IMR-90 (cell line): Measurements from ENCODE around the gene TFE3. TPM values are rescaled to one million over a fixed set of nuclear protein-coding genes. Genes with fewer than 3 reads are reported as not detected.

Source experiments
- ATAC-seq: fragments of 200-7000 bp; cut with Tn5 transposase; 2 replicates; pipeline ENCODE4 v1.9.1; 2020; ENCODE audit warnings: low read depth, mild to moderate bottlenecking, moderate library complexity
- BruUV-seq: library from RNA; stranded (reverse); fragments of 400-500 nt; replicated peaks from 2 replicates; lab custom pipeline; 2021; lab: Mats Ljungman, UMichigan
- CTCF ChIA-PET: fragments of 300-600 bp; formaldehyde crosslinking; extraction: SDS; loops from one replicate; lab custom pipeline; 2021; ENCODE audit warnings: antibody characterized with exemption; lab: Yijun Ruan, JAX
- POLR2A ChIA-PET: fragments of 300-600 bp; sonication (Branson Sonifier 250); formaldehyde crosslinking; loops from one replicate; lab custom pipeline; 2022; ENCODE audit warnings: antibody characterized with exemption; ENCODE audit not compliant: unreplicated experiment; lab: Charles Lee
- DNase-seq: peaks from one replicate; pipeline ENCODE4 v3.0.0; 2013
- H2AFZ ChIP-seq: replicated peaks from 2 replicates; pipeline ENCODE3; 2013; ENCODE audit warnings: low read length, mild to moderate bottlenecking; ENCODE audit not compliant: poor library complexity
- H2AK5ac ChIP-seq: 2 replicates; pipeline ENCODE4 v1.6.1; 2013; ENCODE audit warnings: low read depth, low read length, inconsistent platforms
- H2AK9ac ChIP-seq: replicated peaks from 2 replicates; pipeline ENCODE3; 2013; ENCODE audit warnings: mild to moderate bottlenecking, low read depth, low read length, moderate library complexity; ENCODE audit not compliant: poor library complexity
- H2BK120ac ChIP-seq: 2 replicates; pipeline ENCODE4 v1.6.1; 2013; ENCODE audit warnings: low read depth, low read length, inconsistent platforms
- H2BK15ac ChIP-seq: 3 replicates; pipeline ENCODE4 v1.6.1; 2013; ENCODE audit warnings: low read depth, low read length, inconsistent platforms
- H2BK20ac ChIP-seq: 2 replicates; pipeline ENCODE4 v1.6.1; 2013; ENCODE audit warnings: low read depth, mild to moderate bottlenecking, inconsistent platforms, low read length, moderate library complexity
- H2BK5ac ChIP-seq: 2 replicates; pipeline ENCODE4 v1.6.1; 2013; ENCODE audit warnings: mild to moderate bottlenecking, low read depth, low read length, inconsistent platforms; ENCODE audit not compliant: poor library complexity, severe bottlenecking
- H3K14ac ChIP-seq: replicated peaks from 2 replicates; pipeline ENCODE4 v1.6.1; 2013; ENCODE audit warnings: low read depth, low read length, inconsistent platforms
- H3K18ac ChIP-seq: 2 replicates; pipeline ENCODE4 v1.6.1; 2013; ENCODE audit warnings: low read depth, low read length, control low read depth
- H3K23ac ChIP-seq: 2 replicates; pipeline ENCODE4 v1.6.1; 2013; ENCODE audit warnings: low read depth, low read length, inconsistent platforms
- H3K27ac ChIP-seq: 2 replicates; pipeline ENCODE4 v1.5.1; 2013; ENCODE audit warnings: mild to moderate bottlenecking, control low read depth, low read length; ENCODE audit not compliant: insufficient read depth
- H3K27me3 ChIP-seq: 2 replicates; pipeline ENCODE4 v1.6.1; 2013; ENCODE audit warnings: low read length; ENCODE audit not compliant: control insufficient read depth, insufficient read depth
- H3K36me3 ChIP-seq: 2 replicates; pipeline ENCODE4 v1.6.1; 2013; ENCODE audit warnings: low read length, mixed read lengths; ENCODE audit not compliant: control insufficient read depth, insufficient read depth
- H3K4ac ChIP-seq: 2 replicates; pipeline ENCODE4 v1.6.1; 2013; ENCODE audit warnings: low read depth, low read length, inconsistent platforms
- H3K4me1 ChIP-seq: 2 replicates; pipeline ENCODE4 v1.6.1; 2013; ENCODE audit warnings: low read length, mixed read lengths; ENCODE audit not compliant: control insufficient read depth, insufficient read depth
- H3K4me2 ChIP-seq: 2 replicates; pipeline ENCODE4 v1.6.1; 2013; ENCODE audit warnings: low read depth, mild to moderate bottlenecking, control low read depth, low read length, moderate library complexity
- H3K4me3 ChIP-seq: 2 replicates; pipeline ENCODE4 v1.5.1; 2013; ENCODE audit warnings: low read depth, mild to moderate bottlenecking, control low read depth, low read length, moderate library complexity; ENCODE audit not compliant: insufficient read depth
- H3K56ac ChIP-seq: 2 replicates; pipeline ENCODE4 v1.6.1; 2013; ENCODE audit warnings: low read length, inconsistent platforms; ENCODE audit not compliant: insufficient read depth; ENCODE audit errors: extremely low read depth
- H3K79me1 ChIP-seq, 2 experiments: 2 replicates each; pipeline ENCODE4 v1.6.1; 2013; ENCODE audit warnings: low read length in 2 of 2, inconsistent platforms in 1 of 2, low read depth in 1 of 2
- H3K9ac ChIP-seq: 2 replicates; pipeline ENCODE4 v1.6.1; 2013; ENCODE audit warnings: low read depth, low read length, control low read depth
- H3K9me1 ChIP-seq: 2 replicates; pipeline ENCODE4 v1.6.1; 2013; ENCODE audit warnings: low read length, inconsistent platforms; ENCODE audit not compliant: insufficient read depth
- H3K9me3 ChIP-seq: 2 replicates; pipeline ENCODE4 v1.6.1; 2013; ENCODE audit warnings: low read length; ENCODE audit not compliant: control insufficient read depth, insufficient read depth
- H4K20me1 ChIP-seq: 2 replicates; pipeline ENCODE4 v1.6.1; 2013; ENCODE audit warnings: low read length, inconsistent platforms; ENCODE audit not compliant: insufficient read depth
- H4K5ac ChIP-seq: 2 replicates; pipeline ENCODE4 v1.6.1; 2013; ENCODE audit warnings: mild to moderate bottlenecking, low read depth, low read length, control low read depth
- H4K8ac ChIP-seq, 2 experiments: 2 replicates each; pipeline ENCODE4 v1.6.1; 2013; ENCODE audit warnings: low read depth in 2 of 2, low read length in 2 of 2, control low read depth in 1 of 2, inconsistent platforms in 1 of 2
- H4K91ac ChIP-seq: 2 replicates; pipeline ENCODE4 v1.6.1; 2013; ENCODE audit warnings: low read depth, low read length, inconsistent platforms; ENCODE audit not compliant: insufficient read depth
- BHLHE40 ChIP-seq: fragments of 150-350 bp; IDR thresholded peaks from 2 replicates; pipeline ENCODE4 v1.6.1; 2016; ENCODE audit warnings: mild to moderate bottlenecking, low read depth, low read length
- CHD1 ChIP-seq: IDR thresholded peaks from 2 replicates; pipeline ENCODE4 v1.6.1; 2012; ENCODE audit warnings: low read depth, low read length, improper control_type of control experiment
- FOS ChIP-seq: fragments of 150-350 bp; IDR thresholded peaks from 2 replicates; pipeline ENCODE4 v1.6.1; 2016; ENCODE audit warnings: low read depth, low read length
- MAFK ChIP-seq: IDR thresholded peaks from 2 replicates; pipeline ENCODE4 v1.6.1; 2012; ENCODE audit warnings: low read depth, low read length, improper control_type of control experiment
- MAZ ChIP-seq: IDR thresholded peaks from 2 replicates; pipeline ENCODE4 v1.6.1; 2012; ENCODE audit warnings: low read depth, mild to moderate bottlenecking, low read length, improper control_type of control experiment, moderate library complexity, borderline replicate concordance
- MXI1 ChIP-seq: IDR thresholded peaks from 2 replicates; pipeline ENCODE4 v1.6.1; 2012; ENCODE audit warnings: low read depth, mild to moderate bottlenecking, low read length, moderate library complexity, borderline replicate concordance
- NFE2L2 ChIP-seq: fragments of 150-350 bp; IDR thresholded peaks from 2 replicates; pipeline ENCODE4 v1.6.1; 2016; ENCODE audit warnings: low read depth, mild to moderate bottlenecking, low read length
- POLR2A ChIP-seq: IDR thresholded peaks from 2 replicates; pipeline ENCODE4 v1.6.1; 2012; ENCODE audit warnings: mild to moderate bottlenecking, low read depth, low read length
- RAD21 ChIP-seq: IDR thresholded peaks from 2 replicates; pipeline ENCODE4 v1.6.1; 2012; ENCODE audit warnings: low read length, improper control_type of control experiment
- RCOR1 ChIP-seq: IDR thresholded peaks from 2 replicates; pipeline ENCODE4 v1.6.1; 2012; ENCODE audit warnings: mild to moderate bottlenecking, low read length, improper control_type of control experiment; ENCODE audit not compliant: insufficient replicate concordance
- RFX5 ChIP-seq: IDR thresholded peaks from 2 replicates; pipeline ENCODE4 v1.8.0; 2012; ENCODE audit warnings: low read depth, mild to moderate bottlenecking, low read length, moderate library complexity
- SMC3 ChIP-seq: fragments of 150-350 bp; IDR thresholded peaks from 2 replicates; pipeline ENCODE4 v1.6.1; 2016; ENCODE audit warnings: low read depth, mild to moderate bottlenecking, antibody characterized with exemption, low read length, moderate library complexity
- WGBS, 2 experiments: methylation state at CpG; one replicate each; pipeline versions ENCODE4 v1.1.5 to v1.1.7; 2013; ENCODE audit warnings: missing lambda C conversion rate in 2 of 2; ENCODE audit not compliant: insufficient read length in 1 of 2; ENCODE audit errors: extremely low coverage in 2 of 2; 5-methylcytosine and 5-hydroxymethylcytosine counted together
- dilution Hi-C: fragments of 300-500 bp; cut with HindIII; formaldehyde crosslinking; loops from one replicate; pipeline ENCODE4 v1.14.3; 2018; ENCODE audit warnings: low sequenced_read_pairs; ENCODE audit not compliant: unreplicated experiment
- in situ Hi-C: fragments of 300-500 bp; cut with MboI; formaldehyde crosslinking; loops from 3 replicates; pipeline ENCODE4 v1.14.3; 2019; ENCODE audit warnings: low sequenced_read_pairs, inconsistent platforms, mixed read lengths
- intact Hi-C: fragments of 100-400 bp; cut with micrococcal nuclease; formaldehyde crosslinking; loops from 2 replicates; pipeline ENCODE4 v1.10.0; 2022
- polyA plus RNA-seq, 3 experiments: library from polyadenylated mRNA; depleted of rRNA; stranded (reverse); fragments of >200 nt; gene quantifications; 2 replicates each; pipeline ENCODE4 v1.2.3, GENCODE V29; 2012; ENCODE audit warnings: low replicate concordance in 1 of 3
- total RNA-seq: library from RNA; depleted of rRNA; stranded (reverse); fragments of >200 nt; gene quantifications from 2 replicates; pipeline ENCODE4 v1.2.3, GENCODE V29; 2012
- TF ChIP-seq, protein P1 (sequence below): conservative IDR thresholded peaks from 2 replicates; pipeline ENCODE4 v1.5.1; 2012; ENCODE audit warnings: mild to moderate bottlenecking, low read depth, low read length, improper control_type of control experiment
- TF ChIP-seq, protein P2 (sequence below): fragments of 150-350 bp; IDR thresholded peaks from 2 replicates; pipeline ENCODE4 v1.6.1; 2016; ENCODE audit warnings: low read depth, mild to moderate bottlenecking, low read length, moderate library complexity, borderline replicate concordance
- TF ChIP-seq, protein P3 (sequence below): fragments of 150-350 bp; IDR thresholded peaks from 2 replicates; pipeline ENCODE4 v1.6.1; 2017; ENCODE audit warnings: mild to moderate bottlenecking, antibody characterized with exemption, low read length, low read depth

The TFE3 gene
- total and polyA plus RNA-seq, 2 of the 4 experiments (the other 2 are of a cell fraction), result 24.4 to 40.5 TPM

DNA sequence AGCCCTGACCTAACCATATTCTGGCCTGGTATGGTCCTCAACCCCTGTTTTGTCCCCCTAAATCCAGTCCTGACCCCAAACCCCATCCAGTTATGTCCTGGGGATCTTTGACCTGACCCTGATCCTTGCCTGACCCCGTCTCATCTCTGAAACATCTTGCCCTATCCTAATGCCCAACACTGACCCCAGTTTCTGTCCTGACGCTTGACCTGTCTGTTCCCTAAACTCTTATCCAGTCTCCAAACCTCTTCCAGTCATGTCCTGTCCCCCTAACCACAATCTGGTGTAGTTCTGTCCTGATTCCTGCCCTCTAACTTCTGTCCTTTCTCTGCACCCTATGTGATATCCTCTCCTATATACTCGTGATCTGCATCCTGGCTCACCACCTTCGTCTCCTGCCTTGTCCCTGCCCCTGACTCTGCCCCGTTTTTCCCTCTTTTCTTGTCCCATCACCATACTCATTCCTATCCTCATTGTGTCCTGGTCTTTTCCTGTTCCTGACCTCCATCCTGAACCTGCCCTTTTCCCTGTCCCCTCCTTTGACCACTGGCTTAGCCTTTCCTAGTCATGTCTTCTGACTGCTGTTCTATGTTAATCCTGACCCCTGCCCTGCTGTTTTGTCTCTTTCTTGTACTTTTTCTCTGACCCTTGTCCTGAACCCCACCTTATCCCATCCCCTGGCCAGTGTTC, 11.1 kb upstream of the TFE3 start:
- DNase-seq, result no peak
- peak overlapping the region; percentile 85 for H2AFZ ChIP-seq
- in situ Hi-C loops, result loop anchor here (25.0 kb wide), 1 partner anchor 92 kb away; the partner anchor contains the start of genes KCND1 and OTUD5
- TF ChIP-seq SMC3 (no peak), FOS (no peak), CHD1 (no peak), MXI1 (no peak), NFE2L2 (no peak), RCOR1 (no peak), RAD21 (no peak), BHLHE40 (no peak), MAZ (no peak), MAFK (no peak), RFX5 (no peak), POLR2A (no peak)
- TF ChIP-seq, protein P1, sequence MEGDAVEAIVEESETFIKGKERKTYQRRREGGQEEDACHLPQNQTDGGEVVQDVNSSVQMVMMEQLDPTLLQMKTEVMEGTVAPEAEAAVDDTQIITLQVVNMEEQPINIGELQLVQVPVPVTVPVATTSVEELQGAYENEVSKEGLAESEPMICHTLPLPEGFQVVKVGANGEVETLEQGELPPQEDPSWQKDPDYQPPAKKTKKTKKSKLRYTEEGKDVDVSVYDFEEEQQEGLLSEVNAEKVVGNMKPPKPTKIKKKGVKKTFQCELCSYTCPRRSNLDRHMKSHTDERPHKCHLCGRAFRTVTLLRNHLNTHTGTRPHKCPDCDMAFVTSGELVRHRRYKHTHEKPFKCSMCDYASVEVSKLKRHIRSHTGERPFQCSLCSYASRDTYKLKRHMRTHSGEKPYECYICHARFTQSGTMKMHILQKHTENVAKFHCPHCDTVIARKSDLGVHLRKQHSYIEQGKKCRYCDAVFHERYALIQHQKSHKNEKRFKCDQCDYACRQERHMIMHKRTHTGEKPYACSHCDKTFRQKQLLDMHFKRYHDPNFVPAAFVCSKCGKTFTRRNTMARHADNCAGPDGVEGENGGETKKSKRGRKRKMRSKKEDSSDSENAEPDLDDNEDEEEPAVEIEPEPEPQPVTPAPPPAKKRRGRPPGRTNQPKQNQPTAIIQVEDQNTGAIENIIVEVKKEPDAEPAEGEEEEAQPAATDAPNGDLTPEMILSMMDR, result no peak
- TF ChIP-seq, protein P2, sequence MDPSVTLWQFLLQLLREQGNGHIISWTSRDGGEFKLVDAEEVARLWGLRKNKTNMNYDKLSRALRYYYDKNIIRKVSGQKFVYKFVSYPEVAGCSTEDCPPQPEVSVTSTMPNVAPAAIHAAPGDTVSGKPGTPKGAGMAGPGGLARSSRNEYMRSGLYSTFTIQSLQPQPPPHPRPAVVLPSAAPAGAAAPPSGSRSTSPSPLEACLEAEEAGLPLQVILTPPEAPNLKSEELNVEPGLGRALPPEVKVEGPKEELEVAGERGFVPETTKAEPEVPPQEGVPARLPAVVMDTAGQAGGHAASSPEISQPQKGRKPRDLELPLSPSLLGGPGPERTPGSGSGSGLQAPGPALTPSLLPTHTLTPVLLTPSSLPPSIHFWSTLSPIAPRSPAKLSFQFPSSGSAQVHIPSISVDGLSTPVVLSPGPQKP, result no peak
- TF ChIP-seq, protein P3, sequence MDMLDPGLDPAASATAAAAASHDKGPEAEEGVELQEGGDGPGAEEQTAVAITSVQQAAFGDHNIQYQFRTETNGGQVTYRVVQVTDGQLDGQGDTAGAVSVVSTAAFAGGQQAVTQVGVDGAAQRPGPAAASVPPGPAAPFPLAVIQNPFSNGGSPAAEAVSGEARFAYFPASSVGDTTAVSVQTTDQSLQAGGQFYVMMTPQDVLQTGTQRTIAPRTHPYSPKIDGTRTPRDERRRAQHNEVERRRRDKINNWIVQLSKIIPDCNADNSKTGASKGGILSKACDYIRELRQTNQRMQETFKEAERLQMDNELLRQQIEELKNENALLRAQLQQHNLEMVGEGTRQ, result no peak

More for the DNA sequence above, 11.1 kb upstream of the TFE3 start:
- 56% methylated on average over 5 of the region's 5 CpGs; no CpG with 5 or more reads in 1 of the 2 experiments for WGBS, 2 experiments
- Histone ChIP-seq H4K91ac (peak overlapping the region; percentile 61; the same call in 1 of the 2 replicates), H2AK9ac (no peak overlapping the region), H4K8ac (peak overlapping the region; percentile 53 to 96; a peak in 3 of 4 replicates), H3K27me3 (no peaks in the 10 kb centered on the region), H2BK120ac (no peak overlapping the region), H3K14ac (peak overlapping the region; percentile 52), H3K27ac (no peak overlapping the region), H3K4me2 (peak overlapping the region; percentile 76), H3K4me3 (peak overlapping the region; percentile 54), H3K4ac (peak overlapping the region; percentile 72), H4K5ac (no peak overlapping the region), H3K56ac (no peak overlapping the region), H2BK20ac (no peak overlapping the region), H3K9ac (peak overlapping the region; percentile 29; the same call in 1 of the 2 replicates), H2BK15ac (no peak overlapping the region), H3K9me1 (no peaks in the 10 kb centered on the region; the same call in 1 of the 2 replicates), H2AK5ac (peak overlapping the region; percentile 0; the same call in 1 of the 2 replicates), H2BK5ac (no peak overlapping the region), H3K9me3 (no peaks in the 10 kb centered on the region; the same call in 1 of the 2 replicates), H3K18ac (no peak overlapping the region), H3K23ac (no peak overlapping the region), H4K20me1 (no peaks in the 10 kb centered on the region), H3K79me1 (peaks cover 5 to 7% of the 10 kb centered on the region in 2 experiments; a peak in 2 of 4 replicates), H3K36me3 (no peaks in the 10 kb centered on the region), H3K4me1 (no peaks in the 10 kb centered on the region)
- intact Hi-C loops, result no loop called here
- BruUV-seq, result no TSS peak
- dilution Hi-C loops, result no loop called here
- CTCF ChIA-PET, result no interaction called here
- POLR2A ChIA-PET, result no interaction called here
- ATAC-seq, result no peak
